ENCODE data around the gene NTHL1. TPM values are rescaled to one million over a fixed set of nuclear protein-coding genes. Genes with fewer than 3 reads are reported as not detected.
A peak's percentile ranks its signal among the peaks of the same experiment; 100 is the strongest.

Gene NTHL1
- total RNA-seq, 2 donors from 2014 or later = 16.4 to 24.9 TPM

GRCh38 chr16:2024032-2024420 is 23.6 kb downstream of the NTHL1 start:
- Histone ChIP-seq H3K4me3 (no peak overlapping the region), H3K27ac (peak overlapping the region in 1 of 2 donors; percentile 67), H3K9me3 (no peaks in the 10 kb centered on the region), H3K36me3 (no peaks in the 10 kb centered on the region), H3K27me3 (replicated peaks; ENCODE audit: insufficient read depth) (peaks cover 5% of the 10 kb centered on the region), H3K4me1 (replicated peaks) (peaks cover 14% of the 10 kb centered on the region)
- intact Hi-C loops (cut with DNase I) = loop anchor here (10.0 kb wide), 1 partner anchor 221 kb away; no protein-coding TSS in a partner anchor
- TF ChIP-seq POLR2A (IDR thresholded peaks at IDR 0.05) = no peak
- TF ChIP-seq CTCF (IDR thresholded peaks at IDR 0.05) = no peak
- TF ChIP-seq POLR2AphosphoS5 (IDR thresholded peaks at IDR 0.05) = no peak
- no peak for DNase-seq (ENCODE audit: low spot score)
- 95% methylated on average over 12 of the region's 12 CpGs for WGBS

- Histone ChIP-seq H3K4me1 (replicated peaks) (peaks cover 10% of the 10 kb centered on the region), H3K9me3 (no peaks in the 10 kb centered on the region), H3K4me3 (peak overlapping the region in 1 of 2 donors; percentile 23), H3K27ac (peak overlapping the region; percentile 67 to 71), H3K36me3 (no peaks in the 10 kb centered on the region), H3K27me3 (replicated peaks; ENCODE audit: insufficient read depth) (peaks cover 5% of the 10 kb centered on the region)
- DNase-seq (ENCODE audit: low spot score) = peak; percentile 92
- WGBS = 7% methylated on average over 43 of the region's 53 CpGs
- intact Hi-C loops (cut with DNase I) = loop anchor here (2.0 to 10.0 kb wide), 2 partner anchors 117 to 221 kb away; no protein-coding TSS in a partner anchor
- TF ChIP-seq POLR2AphosphoS5 (IDR thresholded peaks at IDR 0.05) (peak; percentile 88), POLR2A (IDR thresholded peaks at IDR 0.05) (peak; percentile 58), CTCF (IDR thresholded peaks at IDR 0.05) (peak; percentile 97 to 100 (median 99))
Observed at GRCh38 chr16:2023092-2024031, 24.3 kb downstream of the NTHL1 start.

GRCh38 chr16:2022723-2023091 is 24.9 kb downstream of the NTHL1 start:
- WGBS = 1% methylated on average over 14 of the region's 14 CpGs
- Histone ChIP-seq H3K27me3 (replicated peaks; ENCODE audit: insufficient read depth) (peaks cover 5% of the 10 kb centered on the region), H3K36me3 (no peaks in the 10 kb centered on the region), H3K4me3 (peak overlapping the region in 1 of 2 donors; percentile 23), H3K27ac (peak overlapping the region in 1 of 2 donors; percentile 71), H3K9me3 (no peaks in the 10 kb centered on the region), H3K4me1 (replicated peaks) (peaks cover 9% of the 10 kb centered on the region)
- intact Hi-C loops (cut with DNase I) = loop anchor here (2.0 to 10.0 kb wide), 2 partner anchors 118 to 222 kb away; no protein-coding TSS in a partner anchor
- TF ChIP-seq POLR2A (IDR thresholded peaks at IDR 0.05) (no peak), POLR2AphosphoS5 (IDR thresholded peaks at IDR 0.05) (no peak), CTCF (IDR thresholded peaks at IDR 0.05) (no peak)
- DNase-seq (ENCODE audit: low spot score) = no peak

GRCh38 chr16:2019921-2020831 is 27.5 kb downstream of the NTHL1 start:
- DNase-seq (ENCODE audit: low spot score) = no peak
- under 1% methylated on average over 33 of the region's 96 CpGs for WGBS
- no peaks in the 10 kb centered on the region for H3K36me3 ChIP-seq
- no peak overlapping the region for H3K4me3 ChIP-seq
- peaks cover 5% of the 10 kb centered on the region for H3K27me3 ChIP-seq (replicated peaks; ENCODE audit: insufficient read depth)
- intact Hi-C loops (cut with DNase I) = loop anchor here (10.0 kb wide), 1 partner anchor 225 kb away; no protein-coding TSS in a partner anchor
- H3K4me1 ChIP-seq (replicated peaks) = peaks cover 9% of the 10 kb centered on the region
- no peak overlapping the region for H3K27ac ChIP-seq
- TF ChIP-seq POLR2AphosphoS5 (IDR thresholded peaks at IDR 0.05) = no peak
- no peak for TF ChIP-seq POLR2A (IDR thresholded peaks at IDR 0.05)
- no peak for TF ChIP-seq CTCF (IDR thresholded peaks at IDR 0.05)
- no peaks in the 10 kb centered on the region for H3K9me3 ChIP-seq
